ENCODE data around the gene PLEKHA5. TPM values are rescaled to one million over a fixed set of nuclear protein-coding genes. Genes with fewer than 3 reads are reported as not detected.

The PLEKHA5 gene
- total and polyA plus RNA-seq, 2 of the 4 experiments (the other 2 are of a cell fraction) = 5.3 to 12.2 TPM

DNA sequence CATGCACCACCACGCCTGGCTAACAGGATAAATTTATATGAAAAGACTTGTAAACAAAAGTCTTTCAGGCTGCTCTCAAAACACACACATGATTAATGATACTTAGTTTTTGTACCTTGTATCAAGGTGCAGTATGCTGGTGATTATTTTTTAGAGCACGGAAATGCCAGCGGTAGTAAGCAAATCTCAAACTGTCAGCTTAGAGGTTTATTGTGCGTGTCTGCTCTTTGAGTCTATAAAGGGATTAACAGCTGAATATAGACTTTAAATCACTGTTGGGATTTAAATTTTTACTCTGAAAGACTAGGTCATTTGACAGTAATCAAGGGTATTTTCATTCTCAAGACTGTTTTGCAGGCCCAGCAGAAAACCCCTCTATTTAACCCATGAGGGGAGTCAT is 50.5 kb downstream of the PLEKHA5 start:
- no peak overlapping the region for H4K91ac ChIP-seq (ENCODE audit: insufficient read depth, low read depth, low read length)
- dilution Hi-C loops (cut with HindIII; ENCODE audit: low sequenced_read_pairs, unreplicated experiment) (no loop called here), intact Hi-C loops (cut with micrococcal nuclease) (loop anchor here (5.0 to 10.0 kb wide), 2 partner anchors 48 to 585 kb away; no protein-coding TSS in a partner anchor), in situ Hi-C loops (cut with MboI; ENCODE audit: low sequenced_read_pairs) (loop anchor here (10.0 kb wide), 3 partner anchors 315 to 925 kb away; no protein-coding TSS in a partner anchor)
- no peak overlapping the region for H3K4ac ChIP-seq (ENCODE audit: low read depth, low read length)
- no peak overlapping the region for H3K14ac ChIP-seq (replicated peaks; ENCODE audit: low read depth, low read length)
- no peaks in the 10 kb centered on the region for H3K9me1 ChIP-seq (ENCODE audit: insufficient read depth, low read length)
- peaks cover 7 to 20% of the 10 kb centered on the region in 2 experiments for H3K79me1 ChIP-seq (ENCODE audit: low read depth in 1 of 2, low read length in 2 of 2)
- no peaks in the 10 kb centered on the region for H3K9me3 ChIP-seq (ENCODE audit: control insufficient read depth, insufficient read depth, low read length)
- H3K4me2 ChIP-seq (ENCODE audit: low read depth, low read length) = no peak overlapping the region
- no peak overlapping the region for H3K56ac ChIP-seq (ENCODE audit: extremely low read depth, insufficient read depth, low read length)
- ChIA-PET CTCF (interaction anchor here (0.6 kb wide), 1 partner anchor 43 kb away, joined by 4 read pairs; no protein-coding TSS in a partner anchor), POLR2A (ENCODE audit: unreplicated experiment) (no interaction called here)
- no peak overlapping the region for H4K5ac ChIP-seq (ENCODE audit: low read depth, low read length)
- no peaks in the 10 kb centered on the region for H4K20me1 ChIP-seq (ENCODE audit: insufficient read depth, low read length)
- H2BK5ac ChIP-seq (ENCODE audit: low read depth, low read length, poor library complexity, severe bottlenecking) = no peak overlapping the region
- H2BK15ac ChIP-seq (ENCODE audit: low read depth, low read length) = no peak overlapping the region
- H2AFZ ChIP-seq (replicated peaks; ENCODE audit: low read length, poor library complexity) = no peak overlapping the region
- H3K4me1 ChIP-seq (ENCODE audit: control insufficient read depth, insufficient read depth, low read length) = peaks cover 5% of the 10 kb centered on the region
- H3K23ac ChIP-seq (ENCODE audit: low read depth, low read length) = no peak overlapping the region
- no peak overlapping the region for H2BK120ac ChIP-seq (ENCODE audit: low read depth, low read length)
- DNase-seq (no peak), ATAC-seq (ENCODE audit: low read depth) (no peak)
- no TSS peak for BruUV-seq (replicated peaks)
- H3K36me3 ChIP-seq (ENCODE audit: control insufficient read depth, insufficient read depth, low read length) = peaks cover 6% of the 10 kb centered on the region; the same call in 1 of the 2 replicates
- H2AK9ac ChIP-seq (replicated peaks; ENCODE audit: low read depth, low read length, poor library complexity) = no peak overlapping the region
- no peak overlapping the region for H3K18ac ChIP-seq (ENCODE audit: low read depth, low read length)
- H2BK20ac ChIP-seq (ENCODE audit: low read depth, low read length) = no peak overlapping the region
- no CpG with 5 or more reads among the region's 4 CpGs for WGBS, 2 experiments (ENCODE audit: extremely low coverage in 2 of 2, insufficient read length in 1 of 2)
- H3K9ac ChIP-seq (ENCODE audit: low read depth, low read length) = no peak overlapping the region
- H3K4me3 ChIP-seq (ENCODE audit: insufficient read depth, low read depth, low read length) = no peak overlapping the region
- no peaks in the 10 kb centered on the region for H3K27me3 ChIP-seq (ENCODE audit: control insufficient read depth, insufficient read depth, low read length)
- TF ChIP-seq SMC3 (IDR thresholded peaks at IDR 0.05; ENCODE audit: low read depth, low read length) (no peak), NFE2L2 (IDR thresholded peaks at IDR 0.05; ENCODE audit: low read depth, low read length) (no peak), CHD1 (IDR thresholded peaks at IDR 0.05; ENCODE audit: low read depth, low read length) (no peak), BHLHE40 (IDR thresholded peaks at IDR 0.05; ENCODE audit: low read depth, low read length) (no peak), USF2 (IDR thresholded peaks at IDR 0.05; ENCODE audit: low read depth, low read length) (no peak), FOS (IDR thresholded peaks at IDR 0.05; ENCODE audit: low read depth, low read length) (no peak), RFX5 (IDR thresholded peaks at IDR 0.05; ENCODE audit: low read depth, low read length) (no peak), RCOR1 (IDR thresholded peaks at IDR 0.05; ENCODE audit: insufficient replicate concordance, low read length) (no peak), MXI1 (IDR thresholded peaks at IDR 0.05; ENCODE audit: borderline replicate concordance, low read depth, low read length) (no peak), RAD21 (IDR thresholded peaks at IDR 0.05; ENCODE audit: low read length) (no peak), MAZ (IDR thresholded peaks at IDR 0.05; ENCODE audit: borderline replicate concordance, low read depth, low read length) (no peak), ELK1 (IDR thresholded peaks at IDR 0.05; ENCODE audit: borderline replicate concordance, low read depth, low read length) (no peak), CEBPB (IDR thresholded peaks at IDR 0.05; ENCODE audit: low read depth, low read length) (no peak), CTCF (conservative IDR thresholded peaks at IDR 0.05; ENCODE audit: low read depth, low read length) (no peak), POLR2A (IDR thresholded peaks at IDR 0.05; ENCODE audit: low read depth, low read length) (no peak)
- no peak overlapping the region for H3K27ac ChIP-seq (ENCODE audit: insufficient read depth, low read length)
- H4K8ac ChIP-seq (ENCODE audit: low read depth in 2 of 2, low read length in 2 of 2) = no peak overlapping the region
- no peak overlapping the region for H2AK5ac ChIP-seq (ENCODE audit: low read depth, low read length)

Measured in IMR-90 (cell line).